Subcutaneous adipose tissue (tissue), 4 donors: Measurements from ENCODE around the gene MTOR. TPM values are rescaled to one million over a fixed set of nuclear protein-coding genes. Genes with fewer than 3 reads are reported as not detected.

Experiments
- total RNA-seq, 4 donors: library from RNA; depleted of rRNA; stranded (reverse); fragments of >200 nt; gene quantifications; one replicate each; pipeline ENCODE4 v1.1.0, GENCODE V29; 2016
- TF ChIP-seq, protein P1 (sequence below): fragments of 450-650 bp; IDR thresholded peaks from one replicate; pipeline ENCODE4 v1.5.1; 2016; ENCODE audit warnings: low read depth, mild to moderate bottlenecking, control low read depth, antibody characterized with exemption, moderate library complexity

Gene MTOR
- total RNA-seq, 4 donors from 2014 or later: 36.2 to 54.1 (median 40.1) TPM

DNA sequence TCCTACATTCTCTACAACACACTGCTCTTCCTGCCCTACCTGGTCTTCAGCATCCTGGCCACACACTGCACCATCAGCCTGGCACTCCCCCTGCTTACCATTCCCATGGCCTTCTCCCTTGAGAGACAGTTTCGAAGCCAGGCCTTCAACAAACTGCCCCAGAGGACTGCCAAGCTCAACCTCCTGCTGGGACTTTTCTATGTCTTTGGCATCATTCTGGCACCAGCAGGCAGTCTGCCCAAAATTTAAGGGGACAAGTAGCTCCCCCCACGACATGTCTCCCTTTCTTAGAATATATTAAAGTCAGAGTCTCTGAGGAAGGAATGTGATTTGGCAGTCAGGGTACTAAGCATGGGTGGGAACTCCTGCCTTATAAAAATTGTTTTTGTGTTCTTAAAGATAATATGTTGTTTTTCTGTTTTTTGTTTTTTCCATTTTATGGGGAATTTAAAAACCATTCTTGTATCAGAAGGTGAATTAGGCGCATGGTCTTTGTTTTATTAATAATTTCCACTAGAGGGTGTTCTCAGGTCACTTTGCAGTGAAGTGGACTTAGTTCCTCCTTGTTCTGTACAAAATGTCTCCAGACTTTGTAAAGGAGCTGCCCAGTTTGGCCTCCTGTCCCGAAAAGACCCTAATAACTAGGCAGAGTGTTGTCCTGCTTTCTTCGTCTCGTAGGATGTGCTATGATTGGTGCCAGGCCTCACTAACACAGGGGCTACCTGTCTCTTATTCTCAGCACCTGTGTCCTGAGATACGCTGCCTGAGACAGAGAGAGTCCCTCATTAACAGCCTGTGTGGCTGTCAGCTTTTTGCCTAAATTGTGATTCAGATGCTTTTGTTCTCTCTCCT, 23.8 kb upstream of the MTOR start:
- TF ChIP-seq, protein P1, sequence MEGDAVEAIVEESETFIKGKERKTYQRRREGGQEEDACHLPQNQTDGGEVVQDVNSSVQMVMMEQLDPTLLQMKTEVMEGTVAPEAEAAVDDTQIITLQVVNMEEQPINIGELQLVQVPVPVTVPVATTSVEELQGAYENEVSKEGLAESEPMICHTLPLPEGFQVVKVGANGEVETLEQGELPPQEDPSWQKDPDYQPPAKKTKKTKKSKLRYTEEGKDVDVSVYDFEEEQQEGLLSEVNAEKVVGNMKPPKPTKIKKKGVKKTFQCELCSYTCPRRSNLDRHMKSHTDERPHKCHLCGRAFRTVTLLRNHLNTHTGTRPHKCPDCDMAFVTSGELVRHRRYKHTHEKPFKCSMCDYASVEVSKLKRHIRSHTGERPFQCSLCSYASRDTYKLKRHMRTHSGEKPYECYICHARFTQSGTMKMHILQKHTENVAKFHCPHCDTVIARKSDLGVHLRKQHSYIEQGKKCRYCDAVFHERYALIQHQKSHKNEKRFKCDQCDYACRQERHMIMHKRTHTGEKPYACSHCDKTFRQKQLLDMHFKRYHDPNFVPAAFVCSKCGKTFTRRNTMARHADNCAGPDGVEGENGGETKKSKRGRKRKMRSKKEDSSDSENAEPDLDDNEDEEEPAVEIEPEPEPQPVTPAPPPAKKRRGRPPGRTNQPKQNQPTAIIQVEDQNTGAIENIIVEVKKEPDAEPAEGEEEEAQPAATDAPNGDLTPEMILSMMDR: no peak

DNA sequence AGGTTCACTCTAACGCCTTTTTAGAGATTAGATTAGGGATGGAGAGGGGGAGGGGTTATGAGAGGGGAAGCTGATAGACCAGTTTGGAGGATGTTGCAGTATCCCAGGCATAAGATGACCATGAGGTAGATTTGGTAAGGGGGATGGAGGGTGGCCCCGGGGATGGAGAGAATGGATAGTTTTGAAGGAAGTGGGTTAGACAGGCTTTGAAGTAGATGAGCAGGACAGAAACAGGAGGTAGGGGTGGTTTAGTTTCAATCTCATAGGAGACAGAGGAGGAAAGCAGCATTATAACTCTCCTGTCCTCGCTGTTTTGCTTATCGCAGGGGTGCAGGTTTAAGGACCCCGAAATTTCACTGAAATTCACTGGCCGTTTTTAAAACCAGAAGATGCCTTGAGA, 22.4 kb upstream of the MTOR start:
- TF ChIP-seq, protein P1: no peak

DNA sequence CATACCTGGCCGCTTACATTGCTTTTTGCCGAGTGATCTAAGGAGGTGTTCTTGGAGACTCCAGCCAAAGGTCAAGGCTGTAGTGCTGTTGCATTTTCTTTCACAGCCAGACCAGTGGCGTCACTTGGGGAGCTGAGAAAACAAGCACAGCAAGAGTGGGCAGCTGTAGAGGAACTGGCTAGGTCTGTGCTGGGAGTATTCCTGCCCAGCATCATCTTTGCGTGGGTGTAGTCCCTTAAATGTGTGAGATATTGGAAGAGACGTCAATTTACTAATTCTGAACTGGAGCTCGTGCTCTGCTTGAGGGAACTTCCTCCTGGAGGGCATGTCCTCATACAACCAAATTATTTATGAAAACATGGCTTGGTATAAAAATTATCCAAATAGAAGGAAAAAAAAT, 20.8 kb upstream of the MTOR start:
- TF ChIP-seq, protein P1: no peak

DNA sequence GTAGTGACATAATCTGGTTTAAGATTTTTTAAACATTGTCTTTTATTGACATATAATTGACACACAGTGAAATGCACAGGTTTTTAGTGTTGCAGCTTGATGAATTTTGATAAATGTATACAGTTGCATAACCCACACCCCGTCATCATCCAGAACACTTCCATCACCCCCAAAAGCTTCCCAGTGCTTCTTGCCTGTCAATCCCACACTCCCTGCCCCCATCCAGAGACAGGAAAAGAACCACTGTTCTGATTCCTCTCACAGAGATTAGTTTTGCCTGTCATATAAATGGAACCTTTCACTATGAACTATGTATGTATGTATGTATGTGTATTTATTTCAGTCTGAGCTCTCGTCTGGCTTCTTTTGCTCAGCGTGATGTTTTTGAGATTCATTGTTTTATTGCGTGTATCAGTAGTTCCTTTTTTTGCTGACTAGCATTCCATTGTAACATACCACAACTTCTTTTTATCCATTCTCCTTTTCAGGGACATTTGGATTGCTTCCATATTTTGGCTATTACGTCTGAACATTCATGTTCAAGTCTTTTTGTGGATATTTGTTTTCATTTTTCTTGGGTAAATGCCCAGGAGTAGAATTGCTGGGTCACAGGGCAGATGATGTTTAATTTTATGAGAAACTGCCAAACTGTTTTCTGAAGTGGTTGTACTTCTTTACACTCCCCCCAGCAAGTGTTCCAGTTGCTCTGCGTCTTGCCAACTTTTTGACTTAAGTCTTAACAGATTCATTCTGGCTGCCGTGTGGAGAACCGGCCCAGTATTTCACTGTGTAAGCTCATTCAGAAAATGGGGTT, 19.4 kb upstream of the MTOR start:
- TF ChIP-seq, protein P1: no peak

DNA sequence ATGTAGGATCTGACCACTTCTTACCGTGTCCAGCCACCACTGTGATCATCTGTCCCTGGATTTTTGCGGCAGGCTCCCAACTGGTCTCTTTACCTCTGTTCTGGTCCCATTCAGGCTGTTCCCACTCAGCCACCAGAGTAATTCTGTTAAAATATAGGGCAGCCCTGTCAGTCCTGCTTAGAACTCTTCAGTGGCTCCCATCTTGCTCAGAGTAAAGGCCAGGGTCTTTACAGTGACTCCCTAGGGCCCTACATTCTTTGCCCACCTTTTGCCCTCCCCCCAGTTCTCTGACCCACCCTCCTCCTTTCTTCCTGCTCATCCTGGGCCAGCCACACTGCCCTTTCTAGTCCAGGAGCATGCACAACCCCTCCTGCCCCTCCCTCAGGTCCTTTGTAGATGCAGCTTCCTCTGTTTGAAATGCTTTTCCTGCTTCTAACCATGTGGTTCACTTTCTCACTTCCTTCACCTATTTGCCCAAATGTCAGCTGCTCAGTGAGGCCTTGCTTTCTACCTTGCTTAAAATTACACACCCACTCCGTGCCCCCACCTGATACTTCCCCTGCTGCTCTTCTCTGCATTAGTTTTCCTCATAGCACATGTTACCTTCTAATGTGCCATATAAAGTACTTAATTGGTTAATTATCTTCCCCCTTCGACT, 18.5 kb upstream of the MTOR start:
- TF ChIP-seq, protein P1: no peak

DNA sequence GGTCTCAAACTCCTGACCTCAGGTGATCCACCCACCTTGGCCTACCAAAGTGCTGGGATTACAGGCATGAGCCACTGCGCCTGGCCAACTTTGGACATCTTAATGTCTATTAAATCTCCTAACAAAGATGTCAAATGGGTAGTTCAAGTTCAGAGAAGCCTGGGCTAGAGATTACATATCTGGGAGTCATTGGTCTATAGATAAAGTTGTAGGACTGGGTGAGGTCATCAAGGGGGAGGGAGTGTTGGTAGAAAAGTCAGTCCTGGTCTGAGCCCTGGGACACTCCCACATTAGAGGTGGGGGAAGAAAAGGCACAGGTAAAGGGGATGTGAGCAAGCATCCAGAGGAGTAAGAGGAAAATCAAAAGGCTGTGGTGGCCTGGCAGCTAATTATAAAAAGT, 17.3 kb upstream of the MTOR start:
- TF ChIP-seq, protein P1: no peak

DNA sequence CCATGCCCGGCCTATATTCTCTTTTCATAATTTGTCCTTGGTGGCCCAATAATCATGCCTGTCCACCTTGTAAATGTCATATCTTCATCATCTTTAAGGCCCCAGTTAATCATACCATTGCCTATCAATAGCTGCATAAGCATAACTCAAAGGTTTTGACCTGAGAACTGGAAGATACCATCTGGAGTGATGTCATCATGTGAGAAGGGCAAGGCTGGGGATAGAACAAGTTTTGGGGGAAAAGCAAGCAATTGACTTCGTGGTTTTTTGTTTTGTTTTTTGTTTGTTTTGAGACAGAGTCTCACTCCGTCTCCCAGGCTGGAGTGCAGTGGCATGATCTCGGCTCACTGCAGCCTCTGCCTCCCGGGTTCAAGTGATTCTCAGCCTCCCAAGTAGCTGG, 16.8 kb upstream of the MTOR start:
- TF ChIP-seq, protein P1: no peak
